Mesenchymal stem cell (in vitro differentiated cells and primary cell): ENCODE data around the gene C10orf67.
"Not testable (repeated sequence)": the region's sequence is repeated elsewhere in the genome, so short reads cannot be mapped to it uniquely, and the experiment has no call there.

Source experiments
- DNase-seq: peaks from one replicate; pipeline ENCODE4 v3.0.0-alpha.2; 2013
- H2AFZ ChIP-seq: one replicate; pipeline ENCODE4 v1.6.1; 2013; ENCODE audit warnings: low read depth, mild to moderate bottlenecking, control low read depth, inconsistent platforms, low read length, moderate library complexity
- H2AK5ac ChIP-seq: 2 replicates; pipeline ENCODE4 v1.6.1; 2013; ENCODE audit warnings: low read length, moderate library complexity, mild to moderate bottlenecking, inconsistent platforms; ENCODE audit not compliant: severe bottlenecking
- H2BK120ac ChIP-seq: one replicate; pipeline ENCODE4 v1.6.1; 2013; ENCODE audit warnings: low read depth, mild to moderate bottlenecking, inconsistent platforms, low read length, moderate library complexity
- H2BK12ac ChIP-seq, 2 experiments: one replicate each; pipeline ENCODE4 v1.6.1; 2013; ENCODE audit warnings: inconsistent platforms in 2 of 2, low read length in 2 of 2, mild to moderate bottlenecking in 2 of 2, moderate library complexity in 2 of 2, control low read depth in 1 of 2
- H2BK15ac ChIP-seq: one replicate; pipeline ENCODE4 v1.6.1; 2013; ENCODE audit warnings: mild to moderate bottlenecking, low read depth, inconsistent platforms; ENCODE audit not compliant: poor library complexity, severe bottlenecking
- H2BK5ac ChIP-seq: 2 replicates; pipeline ENCODE4 v1.6.1; 2013; ENCODE audit warnings: low read depth, mild to moderate bottlenecking, low read length, control low read depth, inconsistent platforms; ENCODE audit not compliant: poor library complexity, severe bottlenecking
- H3K14ac ChIP-seq, 2 experiments: one replicate each; pipeline ENCODE4 v1.6.1; 2013; ENCODE audit warnings: inconsistent platforms in 2 of 2, low read length in 2 of 2, control low read depth in 1 of 2, mild to moderate bottlenecking in 1 of 2, moderate library complexity in 1 of 2
- H3K18ac ChIP-seq, 2 experiments: one replicate each; pipeline ENCODE4 v1.6.1; 2013; ENCODE audit warnings: inconsistent platforms in 2 of 2, low read length in 2 of 2, control low read depth in 1 of 2, low read depth in 1 of 2, mild to moderate bottlenecking in 1 of 2
- H3K23ac ChIP-seq, 2 experiments: one replicate each; pipeline ENCODE4 v1.6.1; 2013; ENCODE audit warnings: inconsistent platforms in 2 of 2, low read length in 2 of 2, mild to moderate bottlenecking in 2 of 2, moderate library complexity in 2 of 2, control low read depth in 1 of 2
- H3K27ac ChIP-seq: 2 replicates; pipeline ENCODE4 v1.5.1; 2013; ENCODE audit warnings: mild to moderate bottlenecking, moderate library complexity, low read length, control low read depth, inconsistent platforms; ENCODE audit not compliant: poor library complexity, severe bottlenecking
- H3K27me3 ChIP-seq, 2 experiments: 2 replicates each; pipeline versions ENCODE4 v1.6.1 to v1.7.0; 2013; ENCODE audit warnings: low read length in 2 of 2, mild to moderate bottlenecking in 2 of 2, moderate library complexity in 2 of 2, control low read depth in 1 of 2, inconsistent platforms in 1 of 2; ENCODE audit not compliant: control insufficient read depth in 1 of 2, insufficient read depth in 1 of 2
- H3K36me3 ChIP-seq, 2 experiments: 2 replicates each; pipeline versions ENCODE4 v1.6.1 to v1.7.0; 2013; ENCODE audit warnings: low read length in 2 of 2, control low read depth in 1 of 2, inconsistent platforms in 1 of 2, low read depth in 1 of 2, mild to moderate bottlenecking in 1 of 2; ENCODE audit not compliant: insufficient read depth in 2 of 2, control insufficient read depth in 1 of 2
- H3K4ac ChIP-seq, 2 experiments: one replicate each; pipeline ENCODE4 v1.6.1; 2013; ENCODE audit warnings: inconsistent platforms in 2 of 2, low read length in 2 of 2, mild to moderate bottlenecking in 2 of 2, moderate library complexity in 2 of 2, control low read depth in 1 of 2, low read depth in 1 of 2
- H3K4me1 ChIP-seq: 2 replicates; pipeline ENCODE4 v1.6.1; 2013; ENCODE audit warnings: low read depth, low read length, control low read depth; ENCODE audit not compliant: control insufficient read depth, insufficient read depth
- H3K4me2 ChIP-seq: 2 replicates; pipeline ENCODE4 v1.6.1; 2013; ENCODE audit warnings: low read length, mild to moderate bottlenecking, inconsistent platforms; ENCODE audit not compliant: poor library complexity, severe bottlenecking
- H3K4me3 ChIP-seq, 2 experiments: 2 replicates each; pipeline versions ENCODE4 v1.5.1 to v1.7.0; 2013; ENCODE audit warnings: low read length in 2 of 2, mild to moderate bottlenecking in 2 of 2, control low read depth in 1 of 2, low read depth in 1 of 2; ENCODE audit not compliant: insufficient read depth in 1 of 2
- H3K79me1 ChIP-seq: replicated peaks from 2 replicates; pipeline ENCODE4 v1.6.1; 2013; ENCODE audit warnings: mild to moderate bottlenecking, control low read depth, low read length, inconsistent platforms; ENCODE audit not compliant: poor library complexity, severe bottlenecking
- H3K9ac ChIP-seq: 2 replicates; pipeline ENCODE4 v1.7.0; 2013; ENCODE audit warnings: mild to moderate bottlenecking, low read length, moderate library complexity
- H3K9me3 ChIP-seq: 2 replicates; pipeline ENCODE4 v1.7.0; 2013; ENCODE audit warnings: mild to moderate bottlenecking, low read length; ENCODE audit not compliant: control insufficient read depth
- H4K8ac ChIP-seq: one replicate; pipeline ENCODE4 v1.6.1; 2013; ENCODE audit warnings: inconsistent platforms, mild to moderate bottlenecking, low read length, moderate library complexity
- H4K91ac ChIP-seq: one replicate; pipeline ENCODE4 v1.6.1; 2013; ENCODE audit warnings: mild to moderate bottlenecking, low read length, inconsistent platforms
- WGBS: methylation state at CpG from one replicate; pipeline ENCODE4 v1.1.7; 2013; ENCODE audit warnings: mixed read lengths; 5-methylcytosine and 5-hydroxymethylcytosine counted together

The C10orf67 gene

GRCh38 chr10:23241779-23242178 lies 102.8 kb downstream of the C10orf67 start:
- not testable (repeated sequence) for H2BK15ac ChIP-seq, H2AK5ac ChIP-seq, H4K91ac ChIP-seq, H3K9ac ChIP-seq, H3K4me3 ChIP-seq, H3K23ac ChIP-seq, H3K4ac ChIP-seq, H4K8ac ChIP-seq, H3K27me3 ChIP-seq, H3K27ac ChIP-seq, H3K4me1 ChIP-seq, H2BK5ac ChIP-seq, H3K18ac ChIP-seq, H2BK12ac ChIP-seq, H2AFZ ChIP-seq, H3K79me1 ChIP-seq, DNase-seq, H3K4me2 ChIP-seq, H3K36me3 ChIP-seq, H2BK120ac ChIP-seq, H3K14ac ChIP-seq
- 60% methylated on average over 1 of the region's 1 CpG for WGBS
- H3K9me3 ChIP-seq: peaks cover 34% of the 10 kb centered on the region

- no peak for DNase-seq
- H2BK5ac ChIP-seq: no peak overlapping the region
- peaks cover 18% of the 10 kb centered on the region for H3K9me3 ChIP-seq
- H3K27me3 ChIP-seq: no peaks in the 10 kb centered on the region
- no peak overlapping the region for H3K4me3 ChIP-seq
- H3K27ac ChIP-seq: no peak overlapping the region
- WGBS: 27% methylated on average over 1 of the region's 3 CpGs
- H3K9ac ChIP-seq: no peak overlapping the region
- no peaks in the 10 kb centered on the region for H3K4me1 ChIP-seq
- no peak overlapping the region for H4K91ac ChIP-seq
- no peaks in the 10 kb centered on the region for H3K79me1 ChIP-seq
- H2BK12ac ChIP-seq: no peak overlapping the region
- no peak overlapping the region for H3K4me2 ChIP-seq
- H3K4ac ChIP-seq: no peak overlapping the region
- H3K23ac ChIP-seq: no peak overlapping the region
- no peaks in the 10 kb centered on the region for H3K36me3 ChIP-seq
- no peak overlapping the region for H2BK15ac ChIP-seq
- no peak overlapping the region for H3K18ac ChIP-seq
- no peak overlapping the region for H2AFZ ChIP-seq
- no peak overlapping the region for H3K14ac ChIP-seq
- no peak overlapping the region for H4K8ac ChIP-seq
- H2AK5ac ChIP-seq: no peak overlapping the region
- H2BK120ac ChIP-seq: no peak overlapping the region
Observed at GRCh38 chr10:23238015-23238414, 106.6 kb downstream of the C10orf67 start.

GRCh38 chr10:23230582-23230981 lies 114.0 kb downstream of the C10orf67 start:
- no peak overlapping the region for H2BK120ac ChIP-seq
- H2BK12ac ChIP-seq: no peak overlapping the region
- no peaks in the 10 kb centered on the region for H3K36me3 ChIP-seq
- 100% methylated on average over 1 of the region's 1 CpG for WGBS
- H3K9ac ChIP-seq: no peak overlapping the region
- H2AFZ ChIP-seq: no peak overlapping the region
- no peak overlapping the region for H3K4ac ChIP-seq
- H4K91ac ChIP-seq: no peak overlapping the region
- no peak overlapping the region for H3K18ac ChIP-seq
- H2BK15ac ChIP-seq: no peak overlapping the region
- no peak overlapping the region for H2AK5ac ChIP-seq
- no peak overlapping the region for H3K23ac ChIP-seq
- no peak for DNase-seq
- no peak overlapping the region for H3K4me2 ChIP-seq
- no peaks in the 10 kb centered on the region for H3K79me1 ChIP-seq
- H3K27ac ChIP-seq: no peak overlapping the region
- no peak overlapping the region for H3K4me3 ChIP-seq
- no peak overlapping the region for H2BK5ac ChIP-seq
- H3K27me3 ChIP-seq: no peaks in the 10 kb centered on the region
- H3K4me1 ChIP-seq: no peaks in the 10 kb centered on the region
- H4K8ac ChIP-seq: no peak overlapping the region
- no peak overlapping the region for H3K14ac ChIP-seq
- H3K9me3 ChIP-seq: no peaks in the 10 kb centered on the region

- Histone ChIP-seq H3K18ac (no peak overlapping the region), H2BK12ac (no peak overlapping the region), H2BK120ac (no peak overlapping the region), H3K4ac (no peak overlapping the region), H3K9me3 (no peaks in the 10 kb centered on the region), H2AK5ac (no peak overlapping the region), H3K14ac (no peak overlapping the region), H3K27ac (no peak overlapping the region), H4K8ac (no peak overlapping the region), H4K91ac (no peak overlapping the region), H3K4me3 (no peak overlapping the region), H2AFZ (no peak overlapping the region), H2BK5ac (no peak overlapping the region), H3K4me2 (no peak overlapping the region), H3K9ac (no peak overlapping the region), H3K4me1 (no peaks in the 10 kb centered on the region), H2BK15ac (no peak overlapping the region), H3K79me1 (no peaks in the 10 kb centered on the region), H3K23ac (no peak overlapping the region), H3K27me3 (peaks cover under 1 to 2% of the 10 kb centered on the region in 2 experiments), H3K36me3 (no peaks in the 10 kb centered on the region)
- DNase-seq: no peak
- WGBS: no CpG with 5 or more reads among the region's 1 CpG
Observed at GRCh38 chr10:23217471-23217870, 127.1 kb downstream of the C10orf67 start.
